SKM-1 treated with dmso at 0.1 percent for 144 hours (cell line): Measurements from ENCODE around the gene FANCD2OS.
"Not testable (repeated sequence)": the region's sequence is repeated elsewhere in the genome, so short reads cannot be mapped to it uniquely, and the experiment has no call there.

Experiments
- DNase-seq: peaks from one replicate; lab custom pipeline; 2025; ENCODE audit not compliant: unreplicated experiment; lab: John Stamatoyannopoulos, UW

Gene FANCD2OS

GRCh38 chr3:10093678-10094077 lies 14.4 kb downstream of the FANCD2OS start:
- no peak for DNase-seq

DNA sequence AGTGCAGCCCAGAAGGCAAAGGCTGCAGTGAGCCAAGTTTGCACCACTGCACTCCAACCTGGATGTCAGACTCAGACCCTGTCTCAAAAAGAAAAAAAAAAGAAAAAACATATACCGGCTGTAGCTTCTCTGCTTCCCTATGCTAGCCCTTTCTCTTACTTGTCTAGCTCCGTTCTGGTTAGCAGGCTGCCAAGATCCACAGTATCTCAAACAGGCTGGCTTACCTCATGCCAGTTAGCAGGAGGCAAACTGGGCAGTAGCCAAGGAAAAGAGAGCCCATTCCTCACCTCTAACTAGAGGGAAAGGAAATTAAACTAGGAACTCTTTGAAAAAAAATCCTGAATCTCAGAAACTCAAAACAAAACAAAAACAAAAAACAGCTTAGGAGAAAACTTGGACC lies 16.7 kb downstream of the FANCD2OS start:
- not testable (repeated sequence) for DNase-seq

DNA sequence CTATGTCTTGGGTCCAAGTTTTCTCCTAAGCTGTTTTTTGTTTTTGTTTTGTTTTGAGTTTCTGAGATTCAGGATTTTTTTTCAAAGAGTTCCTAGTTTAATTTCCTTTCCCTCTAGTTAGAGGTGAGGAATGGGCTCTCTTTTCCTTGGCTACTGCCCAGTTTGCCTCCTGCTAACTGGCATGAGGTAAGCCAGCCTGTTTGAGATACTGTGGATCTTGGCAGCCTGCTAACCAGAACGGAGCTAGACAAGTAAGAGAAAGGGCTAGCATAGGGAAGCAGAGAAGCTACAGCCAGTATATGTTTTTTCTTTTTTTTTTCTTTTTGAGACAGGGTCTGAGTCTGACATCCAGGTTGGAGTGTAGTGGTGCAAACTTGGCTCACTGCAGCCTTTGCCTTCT lies 17.3 kb downstream of the FANCD2OS start:
- not testable (repeated sequence) for DNase-seq

GRCh38 chr3:10090179-10090578 lies 17.9 kb downstream of the FANCD2OS start:
- DNase-seq = no peak

DNA sequence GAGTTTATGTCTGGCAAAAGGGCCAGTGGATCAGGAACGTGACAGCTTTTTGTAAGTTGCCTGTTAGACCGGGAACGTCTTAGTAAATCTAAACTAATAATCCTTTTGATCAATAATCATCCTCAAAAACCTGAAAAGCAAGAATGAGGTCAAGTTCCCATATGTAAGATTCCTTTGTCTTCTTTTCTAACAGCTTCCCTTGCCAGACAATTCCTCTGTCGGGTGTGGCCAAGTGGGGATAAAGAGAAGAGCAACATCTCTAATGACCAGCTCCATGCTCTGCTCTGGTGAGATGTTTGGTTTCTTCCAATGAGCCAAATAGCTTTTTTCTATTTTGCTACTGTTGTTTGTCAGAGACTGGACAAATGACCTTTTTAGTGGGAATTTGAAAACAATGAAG lies 19.8 kb downstream of the FANCD2OS start:
- DNase-seq = no peak

GRCh38 chr3:10085738-10086137 lies 22.3 kb downstream of the FANCD2OS start:
- DNase-seq = no peak

- DNase-seq = no peak
These were observed 26.2 kb downstream of the FANCD2OS start for GRCh38 chr3:10081871-10082270.

- DNase-seq = no peak
These were observed 33.4 kb downstream of the FANCD2OS start for GRCh38 chr3:10074666-10075065.

- not testable (repeated sequence) for DNase-seq
These were observed 38.0 kb downstream of the FANCD2OS start for GRCh38 chr3:10070077-10070476.

GRCh38 chr3:10055097-10055496 lies 53.0 kb downstream of the FANCD2OS start:
- no peak for DNase-seq
